ENCODE measurements around the gene PIEZO1.

The PIEZO1 gene

DNA sequence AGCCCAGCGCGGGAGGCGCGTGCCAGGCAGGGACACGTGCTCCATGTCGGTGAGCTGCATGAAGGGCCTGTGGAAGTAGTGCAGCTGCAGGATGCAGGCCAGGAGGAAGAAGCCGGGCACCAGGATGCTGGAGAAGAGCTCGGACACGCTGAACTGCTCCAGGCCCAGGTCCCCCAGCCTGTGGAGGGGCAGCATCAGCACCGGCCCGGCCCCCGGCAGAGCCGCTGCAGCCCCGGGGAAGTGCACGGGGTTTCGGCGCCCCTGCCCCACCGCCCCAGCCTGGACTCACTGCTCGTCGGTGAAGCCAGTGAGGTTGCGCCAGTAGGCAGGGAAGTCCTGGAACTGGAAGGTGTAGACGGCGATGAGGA is 50.7 kb downstream of the PIEZO1 start:
- DNase-seq: no peak
- TF ChIP-seq POLR2A (IDR thresholded peaks at IDR 0.05; ENCODE audit: low read length) (no peak), GATA1 (IDR thresholded peaks at IDR 0.05; ENCODE audit: low read depth, low read length) (no peak)

DNA sequence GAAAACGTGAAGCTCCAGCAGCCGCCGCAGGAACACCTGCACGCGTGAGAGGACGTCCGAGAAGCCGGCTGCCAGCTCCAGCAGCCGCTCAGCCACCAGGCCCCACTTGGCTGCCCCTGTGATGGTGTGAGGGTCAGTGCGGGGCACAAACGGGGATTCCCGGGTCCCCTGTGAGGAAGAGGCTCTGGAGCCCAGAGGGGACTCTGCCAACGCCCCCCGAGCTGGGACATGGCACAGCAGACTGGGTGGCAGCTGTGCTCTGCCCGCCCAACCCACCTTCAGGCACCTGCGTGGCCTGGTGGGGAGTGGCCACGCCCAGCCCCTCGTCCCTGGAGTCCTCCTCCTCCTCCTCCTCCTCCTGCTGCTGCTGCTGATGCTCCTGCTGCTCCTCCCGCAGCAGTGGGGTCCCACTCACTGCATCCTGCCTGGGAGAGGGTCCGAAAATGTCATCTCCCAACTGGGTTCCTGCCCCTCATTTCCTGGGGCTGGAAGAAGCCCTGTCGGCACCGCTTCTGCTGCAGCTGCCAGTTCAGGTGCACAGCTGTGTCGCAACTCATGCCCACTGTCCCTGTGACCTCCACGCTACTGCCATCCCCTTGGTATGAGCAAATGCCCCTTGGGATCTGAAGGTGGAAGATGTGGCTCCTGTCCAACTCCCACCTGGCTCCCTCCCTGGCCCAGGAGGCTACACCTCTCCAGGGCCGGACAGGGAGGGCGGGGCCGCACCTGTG is 51.2 kb downstream of the PIEZO1 start:
- TF ChIP-seq GATA1 (IDR thresholded peaks at IDR 0.05; ENCODE audit: low read depth, low read length) (no peak), POLR2A (IDR thresholded peaks at IDR 0.05; ENCODE audit: low read length) (no peak)
- DNase-seq: no peak

DNA sequence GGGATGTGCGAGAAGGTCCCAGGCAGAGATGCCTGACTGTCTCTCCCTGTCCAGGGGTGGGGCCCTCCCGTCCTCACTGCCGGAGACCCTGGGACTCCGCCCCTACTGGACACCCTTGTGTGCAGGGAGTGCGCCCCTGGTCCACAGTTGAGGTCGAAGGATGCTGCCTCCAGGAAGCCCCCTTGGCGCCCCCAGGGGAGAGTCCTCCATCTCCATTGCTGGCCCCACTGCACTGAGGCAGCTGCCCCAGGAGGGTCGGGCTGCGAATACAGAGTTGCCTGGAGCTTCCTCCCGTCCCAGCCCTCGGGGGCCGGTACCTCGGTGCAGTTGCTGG is 52.1 kb downstream of the PIEZO1 start:
- no peak for TF ChIP-seq GATA1 (IDR thresholded peaks at IDR 0.05; ENCODE audit: low read depth, low read length)
- no peak for TF ChIP-seq POLR2A (IDR thresholded peaks at IDR 0.05; ENCODE audit: low read length)
- DNase-seq: no peak

DNA sequence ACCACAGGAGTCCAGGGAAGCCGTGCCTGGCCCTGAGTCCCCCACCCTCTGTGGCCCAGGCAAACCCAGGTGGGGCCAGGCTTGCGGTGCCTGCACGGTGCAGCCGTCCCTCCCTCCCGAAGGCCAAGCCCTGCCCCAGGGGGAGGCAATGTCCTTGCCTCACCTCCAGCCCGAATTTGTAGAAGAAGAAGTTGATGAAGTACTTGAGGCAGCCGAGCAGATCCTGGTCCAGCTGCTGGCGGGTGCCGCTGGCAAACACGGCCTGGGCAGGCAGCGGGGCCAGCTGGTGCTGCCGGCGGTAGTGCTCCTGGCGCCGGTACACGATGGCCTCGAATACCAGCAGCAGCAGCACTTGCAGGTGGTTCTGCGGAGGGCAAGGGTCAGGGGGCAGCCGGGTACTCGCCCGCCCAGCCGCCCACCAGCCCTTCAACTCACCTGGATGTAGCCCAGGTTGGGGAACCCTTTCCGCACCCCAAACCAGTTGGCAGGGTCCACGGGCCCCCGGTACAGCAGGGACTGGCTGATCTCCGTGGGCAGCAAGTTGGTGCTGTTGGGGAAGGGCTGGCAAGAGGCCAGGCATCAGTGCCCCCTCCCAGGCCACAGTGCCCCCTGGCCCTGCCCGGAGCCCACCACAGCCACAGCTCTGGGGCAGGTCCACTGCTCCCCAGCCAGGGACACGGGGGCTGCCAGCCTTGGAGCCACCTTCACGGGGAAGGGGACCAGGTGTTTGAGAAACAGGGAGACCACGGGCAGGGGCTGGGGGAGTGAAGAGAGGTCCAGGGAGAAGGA is 52.7 kb downstream of the PIEZO1 start:
- DNase-seq: no peak
- TF ChIP-seq GATA1 (IDR thresholded peaks at IDR 0.05; ENCODE audit: low read depth, low read length): no peak
- TF ChIP-seq POLR2A (IDR thresholded peaks at IDR 0.05; ENCODE audit: low read length): no peak

DNA sequence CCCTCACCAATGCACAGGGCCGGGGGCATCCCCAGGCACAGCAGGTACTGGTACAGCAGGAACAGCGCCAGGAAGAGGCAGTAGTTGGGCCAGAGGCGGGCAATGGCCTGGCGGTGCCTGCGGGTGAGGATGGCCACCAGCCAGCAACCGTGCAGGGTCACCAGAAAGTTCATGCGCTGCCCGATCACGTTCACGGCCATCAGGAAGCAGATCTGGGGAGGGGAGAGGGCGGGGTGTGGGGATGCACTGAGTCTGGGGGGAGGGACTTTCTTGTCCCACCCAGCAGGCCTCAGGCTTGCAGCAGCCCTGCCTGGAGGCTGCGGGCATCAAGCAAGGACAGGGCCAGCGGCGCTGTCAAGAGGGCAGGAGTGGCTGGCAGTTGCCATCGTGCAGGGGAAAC is 53.3 kb downstream of the PIEZO1 start:
- no peak for DNase-seq
- TF ChIP-seq POLR2A (IDR thresholded peaks at IDR 0.05; ENCODE audit: low read length): no peak
- TF ChIP-seq GATA1 (IDR thresholded peaks at IDR 0.05; ENCODE audit: low read depth, low read length): no peak

DNA sequence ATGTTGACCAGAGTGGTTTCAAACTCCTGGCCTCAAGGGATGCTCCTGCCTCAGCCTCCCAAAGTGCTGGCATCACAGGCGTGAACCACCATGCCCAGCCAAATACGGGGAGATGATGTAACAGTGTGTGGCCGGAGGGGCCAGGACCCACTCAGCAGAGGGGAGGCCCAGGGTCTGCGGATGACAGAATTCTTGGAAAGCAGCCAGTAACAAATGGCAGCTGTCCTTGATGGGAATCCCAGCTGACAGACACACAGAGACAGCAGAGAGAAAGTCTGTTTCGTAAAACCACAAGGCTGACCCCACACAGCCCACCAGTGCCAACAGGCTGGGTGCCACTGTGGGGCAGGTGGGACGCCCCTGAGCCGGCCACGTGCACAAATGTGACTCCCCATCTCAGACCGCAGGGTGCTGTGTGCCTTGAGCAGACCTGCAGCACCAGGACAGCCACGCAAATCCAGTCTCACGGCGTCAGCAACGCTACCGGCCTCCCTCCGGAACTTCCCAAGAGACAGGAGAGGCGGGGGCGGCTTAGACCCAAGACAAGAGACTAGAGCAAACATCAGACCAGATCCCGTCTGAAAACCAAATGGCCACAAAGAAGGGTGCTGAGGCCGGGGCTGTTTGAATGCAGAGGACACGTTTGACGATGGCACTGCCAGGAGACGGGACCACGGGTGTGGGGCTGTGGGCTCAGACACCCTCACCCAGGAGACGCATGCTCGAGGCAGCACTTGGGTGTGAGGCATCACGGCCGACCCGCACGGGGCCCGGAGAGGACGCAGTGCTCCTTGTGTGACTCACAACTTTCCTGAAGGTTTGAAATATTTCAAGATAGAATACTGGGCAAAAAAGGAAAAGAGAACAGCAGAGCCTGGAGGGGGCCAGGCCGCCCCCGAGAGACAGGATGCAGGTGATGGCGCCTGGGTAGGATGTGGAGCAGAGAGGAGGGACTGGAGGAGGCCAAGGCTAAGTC is 54.1 kb downstream of the PIEZO1 start:
- no peak for DNase-seq
- TF ChIP-seq POLR2A (IDR thresholded peaks at IDR 0.05; ENCODE audit: low read length): no peak
- TF ChIP-seq GATA1 (IDR thresholded peaks at IDR 0.05; ENCODE audit: low read depth, low read length): no peak

DNA sequence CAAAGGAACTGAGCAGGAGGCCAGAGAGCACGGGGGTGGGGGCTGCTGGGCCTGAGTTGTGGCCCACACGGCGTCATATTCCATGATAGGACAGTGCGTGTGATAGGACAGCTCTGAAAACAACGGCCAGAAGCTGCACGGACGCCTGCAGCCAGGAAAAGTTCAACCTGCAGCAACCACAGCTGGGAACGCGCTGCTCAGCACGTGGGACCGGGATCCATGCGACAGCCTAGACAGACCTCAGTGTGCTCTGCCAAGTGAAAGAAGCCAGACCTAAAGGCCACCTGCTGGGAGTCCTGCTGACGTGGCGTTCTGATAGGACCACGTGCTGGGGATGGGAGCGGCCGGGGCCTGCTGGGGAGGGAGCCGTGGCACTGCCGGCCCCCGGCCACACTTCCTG is 57.1 kb downstream of the PIEZO1 start:
- DNase-seq: no peak
- no peak for TF ChIP-seq POLR2A (IDR thresholded peaks at IDR 0.05; ENCODE audit: low read length)
- TF ChIP-seq GATA1 (IDR thresholded peaks at IDR 0.05; ENCODE audit: low read depth, low read length): no peak

DNA sequence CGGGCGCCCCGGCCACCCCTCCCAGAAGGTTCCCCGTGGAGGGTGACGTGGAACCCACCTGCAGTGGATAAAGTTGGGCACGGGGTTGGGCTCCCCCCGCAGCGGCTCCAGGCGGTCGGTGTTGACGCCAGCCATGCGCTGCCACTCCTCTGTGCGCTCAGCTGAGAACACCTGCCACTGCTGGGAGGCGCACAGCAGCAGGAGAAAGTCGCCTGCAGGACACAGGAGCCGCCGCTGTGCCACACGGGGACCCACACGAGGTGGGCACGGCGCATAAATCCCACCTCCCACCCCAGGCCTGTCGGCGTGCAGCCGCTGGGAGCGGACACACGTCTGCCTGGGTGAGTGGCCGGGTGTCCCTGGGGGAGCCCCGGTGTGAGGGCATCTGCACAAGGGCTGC is 58.0 kb downstream of the PIEZO1 start:
- DNase-seq: no peak
- TF ChIP-seq POLR2A (IDR thresholded peaks at IDR 0.05; ENCODE audit: low read length) (no peak), GATA1 (IDR thresholded peaks at IDR 0.05; ENCODE audit: low read depth, low read length) (no peak)

DNA sequence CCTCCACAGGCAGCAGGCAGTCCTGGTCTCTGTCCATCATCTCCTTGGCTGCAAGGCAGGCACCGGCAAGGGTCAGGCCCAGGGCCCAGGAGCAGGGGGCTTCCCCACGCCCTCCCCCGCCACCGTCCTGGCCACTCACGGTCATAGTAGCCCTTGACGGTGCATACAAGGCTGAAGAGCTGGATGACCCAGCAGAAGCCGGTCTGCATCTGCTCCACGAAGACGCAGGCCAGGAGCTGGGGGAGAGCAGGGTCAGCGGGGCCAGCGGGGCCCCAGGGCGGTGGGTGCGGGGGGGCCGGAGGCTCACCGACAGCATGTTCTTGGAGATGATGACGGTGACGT is 58.6 kb downstream of the PIEZO1 start:
- DNase-seq: no peak
- TF ChIP-seq POLR2A (IDR thresholded peaks at IDR 0.05; ENCODE audit: low read length): no peak
- TF ChIP-seq GATA1 (IDR thresholded peaks at IDR 0.05; ENCODE audit: low read depth, low read length): no peak

DNA sequence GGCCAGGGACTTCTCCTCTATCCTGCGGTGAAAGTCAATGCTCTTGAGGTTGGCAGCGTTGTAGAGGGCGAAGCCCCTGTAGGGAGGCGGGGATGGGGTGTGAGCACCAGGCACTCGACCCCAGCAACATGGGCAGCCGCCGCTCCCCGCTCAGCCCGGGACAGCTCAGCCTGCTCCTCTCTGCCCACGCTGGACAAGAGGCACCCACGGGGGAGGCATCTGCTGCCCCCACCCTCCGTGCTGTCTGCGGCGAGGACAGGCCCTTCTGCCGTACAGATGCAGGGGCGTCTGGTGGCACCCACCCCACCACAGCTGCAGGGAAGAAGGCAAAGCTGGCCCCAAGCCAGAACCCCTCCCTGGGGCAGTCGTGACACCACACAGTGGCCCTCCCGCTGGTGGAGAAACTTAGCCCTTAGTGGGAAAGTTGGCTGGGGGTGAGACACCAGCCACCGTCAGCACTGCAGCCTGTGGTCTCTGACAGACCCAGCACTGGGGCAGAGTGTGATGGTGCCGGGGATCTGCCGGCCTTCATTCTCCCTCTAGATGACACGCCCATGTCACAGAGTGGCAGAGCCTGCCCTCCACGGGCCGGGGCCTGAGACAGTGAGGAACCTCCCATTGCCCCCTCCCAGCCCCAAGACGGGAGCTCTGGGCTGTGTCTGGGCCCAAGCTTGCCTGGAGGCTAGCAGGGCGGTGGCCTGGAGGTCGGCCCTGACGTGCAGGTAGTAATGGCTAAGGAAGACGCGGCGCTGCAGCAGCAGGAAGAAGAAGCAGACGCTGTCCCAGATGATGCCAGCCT is 59.2 kb downstream of the PIEZO1 start:
- TF ChIP-seq POLR2A (IDR thresholded peaks at IDR 0.05; ENCODE audit: low read length) (no peak), GATA1 (IDR thresholded peaks at IDR 0.05; ENCODE audit: low read depth, low read length) (no peak)
- DNase-seq: no peak

DNA sequence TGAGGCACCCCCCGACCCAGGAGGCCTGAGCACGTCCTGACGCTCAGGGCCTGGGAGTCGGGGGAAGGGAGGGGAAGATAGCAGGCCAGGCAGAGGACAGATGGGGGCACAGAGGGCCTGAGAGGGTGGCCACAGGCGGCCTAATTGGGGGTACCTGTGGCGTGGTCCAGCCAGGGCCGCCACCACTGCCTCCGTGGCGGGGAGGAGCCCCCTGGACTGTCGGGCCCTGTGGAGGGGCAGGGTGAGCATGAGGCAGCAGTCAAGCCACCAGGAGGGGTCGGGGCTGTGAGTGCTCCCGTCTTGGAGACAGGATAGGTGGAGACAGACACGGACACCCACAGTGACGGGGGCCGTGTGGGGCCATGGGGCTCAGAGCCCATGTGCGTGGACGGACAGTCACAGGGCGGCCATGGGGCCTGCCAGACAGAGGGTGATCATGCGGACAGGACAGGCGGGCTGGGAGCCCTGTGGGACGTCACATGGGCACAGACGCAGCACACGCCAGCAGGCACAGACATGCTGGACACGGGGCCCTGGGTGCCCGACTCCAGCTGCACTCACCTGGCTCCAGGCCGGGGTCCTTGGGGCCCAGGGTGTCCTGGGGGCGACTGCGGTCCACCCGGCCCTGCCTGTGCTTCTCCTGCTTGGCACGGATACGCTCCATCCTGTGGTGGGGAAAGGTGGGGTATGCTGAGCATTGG is 60.0 kb downstream of the PIEZO1 start:
- TF ChIP-seq GATA1 (IDR thresholded peaks at IDR 0.05; ENCODE audit: low read depth, low read length) (no peak), POLR2A (IDR thresholded peaks at IDR 0.05; ENCODE audit: low read length) (no peak)
- no peak for DNase-seq

DNA sequence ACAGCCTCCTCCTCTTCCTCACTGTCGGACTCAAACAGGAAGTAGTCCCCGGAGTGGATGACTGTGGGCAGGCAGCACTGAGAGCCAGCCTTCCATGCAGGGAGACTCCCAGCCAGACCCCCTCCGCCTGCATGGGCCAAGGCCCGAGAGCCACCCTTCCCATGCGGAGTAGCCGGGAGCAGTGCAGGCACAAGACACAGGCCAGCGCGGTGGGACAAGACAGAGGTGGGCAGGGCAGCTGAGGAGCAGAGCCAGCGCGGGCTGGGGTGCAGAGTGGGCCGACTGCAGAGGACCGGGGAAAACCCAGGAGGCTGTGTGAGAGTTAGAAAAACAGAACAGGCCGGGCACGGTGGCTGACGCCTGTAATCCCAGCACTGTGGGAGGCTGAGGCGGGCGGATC is 61.1 kb downstream of the PIEZO1 start:
- TF ChIP-seq POLR2A (IDR thresholded peaks at IDR 0.05; ENCODE audit: low read length) (no peak), GATA1 (IDR thresholded peaks at IDR 0.05; ENCODE audit: low read depth, low read length) (no peak)
- no peak for DNase-seq

DNA sequence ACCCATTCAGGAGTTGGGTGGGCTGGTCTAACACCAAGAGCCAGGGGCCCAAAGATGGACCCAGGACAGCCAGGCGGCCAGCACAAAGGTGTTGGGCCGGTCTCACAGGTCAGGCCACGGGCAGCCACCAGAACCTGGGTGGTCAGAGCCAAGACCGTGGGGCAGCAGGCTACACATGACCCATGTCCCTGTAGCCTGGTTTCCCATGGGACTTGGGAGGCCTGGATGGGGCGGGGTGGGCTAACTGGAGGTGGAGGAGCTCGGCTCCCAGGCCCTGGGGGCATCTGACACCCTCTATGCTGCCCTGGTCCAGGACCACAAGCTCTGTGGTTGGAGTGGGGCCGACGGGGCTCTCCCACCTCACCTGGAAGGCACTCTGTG is 61.5 kb downstream of the PIEZO1 start:
- no peak for DNase-seq
- TF ChIP-seq GATA1 (IDR thresholded peaks at IDR 0.05; ENCODE audit: low read depth, low read length) (no peak), POLR2A (IDR thresholded peaks at IDR 0.05; ENCODE audit: low read length) (no peak)
